CD4-positive, alpha-beta T cell treated with Interleukin-4 for 4 hours (primary cell): ENCODE results near the gene NCF2.

Experiments
- DNase-seq: peaks from one replicate; pipeline ENCODE4 v3.0.0-alpha.2; 2020

Gene NCF2

GRCh38 chr1:183548116-183548515, 42.1 kb downstream of the NCF2 start:
- no peak for DNase-seq

GRCh38 chr1:183546427-183546826, 43.8 kb downstream of the NCF2 start:
- DNase-seq = no peak

- no peak for DNase-seq
Observed at GRCh38 chr1:183544598-183545297, 45.5 kb downstream of the NCF2 start.

- DNase-seq = peak; percentile 56
Observed at GRCh38 chr1:183543619-183544204, 46.5 kb downstream of the NCF2 start.

- no peak for DNase-seq
Observed at GRCh38 chr1:183537405-183537804, 52.9 kb downstream of the NCF2 start.

GRCh38 chr1:183533617-183534174, 56.6 kb downstream of the NCF2 start:
- no peak for DNase-seq

- DNase-seq = no peak
Observed at GRCh38 chr1:183528577-183528976, 61.7 kb downstream of the NCF2 start.

GRCh38 chr1:183522104-183522503, 68.2 kb downstream of the NCF2 start:
- no peak for DNase-seq

GRCh38 chr1:183520379-183520778, 69.9 kb downstream of the NCF2 start:
- no peak for DNase-seq

GRCh38 chr1:183517401-183517800, 72.9 kb downstream of the NCF2 start:
- DNase-seq = no peak

- DNase-seq = no peak
Observed at GRCh38 chr1:183516725-183517124, 73.5 kb downstream of the NCF2 start.

GRCh38 chr1:183515002-183515689, 75.1 kb downstream of the NCF2 start:
- no peak for DNase-seq

GRCh38 chr1:183514235-183514634, 76.0 kb downstream of the NCF2 start:
- no peak for DNase-seq

GRCh38 chr1:183512450-183512849, 77.8 kb downstream of the NCF2 start:
- DNase-seq = no peak

GRCh38 chr1:183508694-183509093, 81.6 kb downstream of the NCF2 start:
- DNase-seq = no peak

- no peak for DNase-seq
Observed at GRCh38 chr1:183506561-183506960, 83.7 kb downstream of the NCF2 start.
